BJ (cell line): ENCODE results near the gene CCDC69. TPM values are rescaled to one million over a fixed set of nuclear protein-coding genes. Genes with fewer than 3 reads are reported as not detected.

ENCODE experiments used
- CTCF ChIA-PET: fragments of 350-600 bp; formaldehyde crosslinking; extraction: SDS; loops from one replicate; lab custom pipeline; 2021; ENCODE audit warnings: antibody characterized with exemption, inconsistent platforms; lab: Yijun Ruan, JAX
- POLR2A ChIA-PET: fragments of 300-600 bp; sonication (Branson Sonifier 250); formaldehyde crosslinking; extraction: SDS; loops from one replicate; lab custom pipeline; 2021; ENCODE audit warnings: antibody characterized with exemption; lab: Charles Lee
- DNase-seq: peaks from one replicate; pipeline ENCODE4 v3.0.0-alpha.2; 2011; ENCODE audit warnings: low read depth
- H3K27me3 ChIP-seq: 2 replicates; pipeline ENCODE4 v1.6.0; 2011; ENCODE audit warnings: low read length; ENCODE audit not compliant: control insufficient read depth, insufficient read depth
- H3K36me3 ChIP-seq: 2 replicates; pipeline ENCODE4 v1.5.1; 2011; ENCODE audit warnings: low read length; ENCODE audit not compliant: control insufficient read depth, insufficient read depth
- H3K4me3 ChIP-seq: 2 replicates; pipeline ENCODE4 v1.5.1; 2011; ENCODE audit warnings: low read depth, mild to moderate bottlenecking, control low read depth, low read length
- polyA plus RNA-seq: library from polyadenylated mRNA; depleted of rRNA; stranded (reverse); fragments of >200 nt; gene quantifications from 2 replicates; pipeline ENCODE4 v1.2.3, GENCODE V29; 2011
- TF ChIP-seq, protein P1 (sequence below): IDR thresholded peaks from 2 replicates; pipeline ENCODE4 v1.5.1; 2011; ENCODE audit warnings: low read depth, mild to moderate bottlenecking, control low read depth, inconsistent platforms, low read length, moderate library complexity; ENCODE audit not compliant: insufficient read depth

CCDC69 gene
- polyA plus RNA-seq, 1 experiment: 0.93 TPM

DNA sequence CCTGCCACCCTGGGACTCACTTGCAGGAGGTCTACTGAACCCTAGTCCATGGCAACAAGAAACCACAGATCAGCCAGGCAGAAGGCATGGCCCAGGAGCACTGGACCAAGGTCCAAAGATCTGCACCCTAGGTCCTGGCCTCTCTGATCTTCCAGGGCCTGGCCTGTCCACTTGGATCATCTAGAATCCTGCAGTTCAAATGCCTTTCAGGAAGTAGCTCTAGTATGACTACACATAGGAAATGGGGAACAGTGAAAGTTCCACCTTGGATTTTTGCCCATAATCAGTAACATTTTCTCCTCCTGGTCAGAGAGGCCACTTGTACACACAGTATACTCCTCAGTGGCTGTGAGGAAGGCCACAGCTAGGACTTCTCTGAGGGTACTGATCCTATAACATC, 77.8 kb downstream of the CCDC69 start:
- no peak for DNase-seq
- ChIA-PET CTCF (interaction anchor here (1.0 to 1.9 kb wide), 3 partner anchors 20 to 98 kb away, joined by 3 to 7 read pairs (median 3); no protein-coding TSS in a partner anchor), POLR2A (no interaction called here)
- Histone ChIP-seq H3K36me3 (peaks cover 29% of the 10 kb centered on the region), H3K27me3 (no peaks in the 10 kb centered on the region), H3K4me3 (no peak overlapping the region)
- TF ChIP-seq, protein P1, sequence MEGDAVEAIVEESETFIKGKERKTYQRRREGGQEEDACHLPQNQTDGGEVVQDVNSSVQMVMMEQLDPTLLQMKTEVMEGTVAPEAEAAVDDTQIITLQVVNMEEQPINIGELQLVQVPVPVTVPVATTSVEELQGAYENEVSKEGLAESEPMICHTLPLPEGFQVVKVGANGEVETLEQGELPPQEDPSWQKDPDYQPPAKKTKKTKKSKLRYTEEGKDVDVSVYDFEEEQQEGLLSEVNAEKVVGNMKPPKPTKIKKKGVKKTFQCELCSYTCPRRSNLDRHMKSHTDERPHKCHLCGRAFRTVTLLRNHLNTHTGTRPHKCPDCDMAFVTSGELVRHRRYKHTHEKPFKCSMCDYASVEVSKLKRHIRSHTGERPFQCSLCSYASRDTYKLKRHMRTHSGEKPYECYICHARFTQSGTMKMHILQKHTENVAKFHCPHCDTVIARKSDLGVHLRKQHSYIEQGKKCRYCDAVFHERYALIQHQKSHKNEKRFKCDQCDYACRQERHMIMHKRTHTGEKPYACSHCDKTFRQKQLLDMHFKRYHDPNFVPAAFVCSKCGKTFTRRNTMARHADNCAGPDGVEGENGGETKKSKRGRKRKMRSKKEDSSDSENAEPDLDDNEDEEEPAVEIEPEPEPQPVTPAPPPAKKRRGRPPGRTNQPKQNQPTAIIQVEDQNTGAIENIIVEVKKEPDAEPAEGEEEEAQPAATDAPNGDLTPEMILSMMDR: no peak

DNA sequence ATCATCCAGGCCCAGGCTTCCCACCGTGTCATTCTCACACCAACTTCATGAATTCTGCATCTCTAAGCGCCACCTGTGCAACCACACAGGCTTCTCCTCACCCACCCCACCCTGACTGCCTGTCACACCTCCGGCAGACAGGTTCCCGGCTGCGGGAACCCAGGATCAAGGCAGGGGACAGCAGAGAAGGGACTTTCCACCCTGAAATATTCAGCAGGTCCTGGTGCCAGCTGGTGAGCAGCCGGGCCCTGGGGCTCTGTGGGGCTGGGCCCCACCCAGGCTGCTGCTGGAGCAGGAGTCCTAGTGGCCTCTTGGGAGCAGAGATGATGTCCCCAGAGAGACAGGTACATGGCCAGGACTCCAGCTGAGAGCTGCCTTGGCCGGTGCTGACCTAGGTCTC, 79.0 kb downstream of the CCDC69 start:
- H3K4me3 ChIP-seq: no peak overlapping the region
- H3K27me3 ChIP-seq: no peaks in the 10 kb centered on the region
- TF ChIP-seq, protein P1: no peak
- H3K36me3 ChIP-seq: peaks cover 36% of the 10 kb centered on the region
- CTCF ChIA-PET: interaction anchor here (1.0 to 1.2 kb wide), 4 partner anchors 9 to 29 kb away, joined by 3 to 4 read pairs (median 3); no protein-coding TSS in a partner anchor
- POLR2A ChIA-PET: no interaction called here
- no peak for DNase-seq

DNA sequence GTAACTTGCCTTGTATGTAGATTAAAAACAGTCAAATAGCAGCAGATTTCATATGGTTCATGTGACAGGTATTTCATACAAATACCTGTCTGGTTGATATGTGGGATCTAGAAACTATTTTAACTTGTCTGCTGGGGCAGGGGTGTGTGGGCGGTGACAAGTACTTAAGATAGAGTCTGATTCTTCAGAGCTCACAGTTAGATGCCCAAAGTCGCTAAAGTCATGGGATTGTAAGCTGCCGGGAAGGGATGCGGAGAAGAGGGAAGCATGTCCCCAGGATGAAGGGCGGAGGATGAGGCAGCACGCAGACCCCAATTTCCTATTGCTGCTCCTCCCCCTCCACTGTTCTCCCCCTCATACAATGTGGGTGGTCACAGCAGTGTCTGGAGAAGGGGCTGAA, 79.6 kb downstream of the CCDC69 start:
- Histone ChIP-seq H3K36me3 (peaks cover 38% of the 10 kb centered on the region), H3K4me3 (no peak overlapping the region), H3K27me3 (no peaks in the 10 kb centered on the region)
- ChIA-PET POLR2A (no interaction called here), CTCF (interaction anchor here (1.0 to 3.7 kb wide), 6 partner anchors 10 to 29 kb away, joined by 3 to 21 read pairs (median 3); no protein-coding TSS in a partner anchor)
- DNase-seq: no peak
- TF ChIP-seq, protein P1: no peak

DNA sequence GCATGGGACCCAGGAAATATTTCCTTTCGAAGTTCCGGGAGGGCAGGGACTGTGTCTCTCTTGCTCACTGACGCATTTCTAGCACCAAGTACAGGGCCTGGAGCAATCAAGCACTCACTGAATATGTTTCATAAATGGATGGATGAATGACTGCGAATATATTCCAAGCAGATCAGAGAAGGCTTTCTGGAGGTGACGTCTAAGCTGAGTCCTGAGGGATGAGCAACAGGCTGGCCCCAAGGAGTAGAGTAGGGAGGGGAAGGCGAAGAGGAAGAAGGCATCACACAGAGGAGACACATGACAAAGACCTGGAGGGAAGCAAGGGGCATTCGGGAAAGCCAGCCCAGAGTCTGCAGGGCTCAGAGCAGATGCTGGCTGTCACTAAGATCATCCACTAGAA, 80.2 kb downstream of the CCDC69 start:
- H3K27me3 ChIP-seq: no peaks in the 10 kb centered on the region
- ChIA-PET POLR2A (no interaction called here), CTCF (interaction anchor here (0.9 to 3.7 kb wide), 7 partner anchors 9 to 28 kb away, joined by 3 to 21 read pairs (median 3); no protein-coding TSS in a partner anchor)
- no peak for DNase-seq
- H3K36me3 ChIP-seq: peaks cover 44% of the 10 kb centered on the region
- TF ChIP-seq, protein P1: no peak
- H3K4me3 ChIP-seq: no peak overlapping the region

DNA sequence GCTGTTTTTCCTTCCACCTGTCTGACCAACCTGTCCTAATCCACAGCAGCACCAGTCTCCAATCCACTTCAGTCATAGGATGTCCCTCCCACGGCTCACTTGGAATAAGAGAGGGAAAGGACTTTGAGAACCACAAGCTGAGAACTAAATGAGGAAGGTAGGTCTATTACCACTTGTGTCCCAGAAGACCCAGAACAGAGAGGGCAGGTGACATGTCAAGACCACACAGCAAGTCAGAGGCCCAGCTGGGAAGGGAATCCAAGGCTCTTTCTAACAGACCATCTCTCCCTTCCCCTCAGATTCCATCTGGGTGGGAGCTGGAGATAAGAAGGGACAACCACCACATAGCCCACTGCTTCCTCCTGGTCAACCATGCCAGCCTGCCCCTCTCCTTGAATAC, 81.0 kb downstream of the CCDC69 start:
- no peak for DNase-seq
- POLR2A ChIA-PET: no interaction called here
- H3K4me3 ChIP-seq: no peak overlapping the region
- CTCF ChIA-PET: interaction anchor here (0.9 to 3.7 kb wide), 8 partner anchors 10 to 95 kb away, joined by 3 to 21 read pairs (median 8); no protein-coding TSS in a partner anchor
- TF ChIP-seq, protein P1: no peak
- peaks cover 47% of the 10 kb centered on the region for H3K36me3 ChIP-seq
- no peaks in the 10 kb centered on the region for H3K27me3 ChIP-seq
